ENCODE data around the gene TLR10. TPM values are rescaled to one million over a fixed set of nuclear protein-coding genes. Genes with fewer than 3 reads are reported as not detected.

The TLR10 gene
- total RNA-seq, 1 experiment from 2014 or later = not detected

GRCh38 chr4:38728631-38729141, 54.1 kb downstream of the TLR10 start:
- DNase-seq (ENCODE audit: low read depth) = peak; percentile 13

DNA sequence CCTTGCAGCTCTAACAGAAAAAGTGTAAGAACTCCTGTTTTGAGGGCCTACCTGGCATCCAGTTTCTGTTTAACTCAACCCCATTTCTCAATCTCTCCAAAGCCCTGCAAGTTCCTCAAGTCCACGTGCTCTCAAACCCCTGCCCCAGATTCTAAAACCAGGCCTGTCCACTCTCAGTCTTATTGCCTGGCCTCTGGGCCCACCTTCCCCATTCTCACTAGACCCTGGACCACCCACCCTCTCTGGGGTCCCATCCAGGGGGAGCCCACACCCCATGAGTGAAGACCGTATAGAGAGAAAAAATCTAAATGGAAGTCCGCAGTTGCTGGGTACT, 58.3 kb downstream of the TLR10 start:
- DNase-seq (ENCODE audit: low read depth) = no peak

DNA sequence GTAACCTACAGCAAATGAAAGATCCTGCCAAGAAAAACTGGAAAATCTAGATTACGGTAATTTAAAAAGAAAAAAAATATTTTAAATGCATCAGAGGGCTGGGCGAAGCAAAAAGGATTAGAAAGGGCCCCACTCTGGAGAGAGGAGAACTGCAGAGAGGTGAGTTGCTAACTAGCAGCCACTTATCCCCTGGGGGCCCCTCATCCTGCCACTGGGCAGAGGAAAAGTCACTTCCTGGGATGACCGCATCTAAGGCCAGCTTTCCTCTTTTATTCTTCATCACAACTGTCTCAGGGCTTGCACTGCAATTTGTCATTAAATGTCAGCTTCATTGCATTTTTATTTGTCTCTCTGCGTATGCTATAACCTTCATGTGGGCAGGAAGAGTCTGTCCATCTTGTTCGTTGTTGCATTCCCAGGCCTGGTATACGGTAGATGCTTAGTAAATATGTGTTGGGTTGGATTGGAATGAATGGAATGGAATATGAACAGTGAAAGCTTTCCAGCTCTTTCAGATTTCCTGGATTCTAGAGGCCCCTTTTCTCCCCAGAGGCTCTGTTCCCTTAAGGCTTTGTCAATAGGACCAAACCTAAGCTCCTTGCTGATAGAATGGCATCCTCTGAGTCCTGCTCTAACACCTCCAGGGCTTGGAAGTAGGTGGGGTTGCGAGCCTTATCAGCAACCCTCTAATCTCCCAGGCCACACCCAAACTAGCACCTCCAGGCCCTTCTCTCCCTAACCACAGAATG, 58.9 kb downstream of the TLR10 start:
- DNase-seq (ENCODE audit: low read depth) = peak; percentile 8

DNA sequence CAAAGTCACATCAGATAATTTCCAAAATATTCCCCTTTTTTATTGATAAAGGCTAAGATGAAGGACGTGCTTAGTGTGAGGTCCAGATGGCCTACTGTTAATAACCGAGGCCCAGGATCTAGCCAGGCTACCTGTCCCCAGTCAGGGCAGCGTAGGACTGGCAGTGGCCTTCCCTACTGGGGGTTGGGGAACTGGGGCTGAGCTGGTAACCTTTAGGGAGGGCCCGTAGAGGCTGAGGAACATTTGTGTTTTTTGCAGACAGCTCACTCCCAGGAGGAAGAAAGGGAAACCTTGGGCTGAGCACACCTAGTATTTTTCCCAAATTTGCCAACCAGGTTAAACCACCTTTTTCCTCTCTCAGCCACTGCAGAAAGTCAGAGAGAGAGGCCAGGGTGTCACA, 59.7 kb downstream of the TLR10 start:
- no peak for DNase-seq (ENCODE audit: low read depth)

Other genes with a start within 250 kb of the TLR10 start
- 5.0 and 5.5 TPM in 2 replicates for gene KLF3, start 118.8 kb downstream of the TLR10 start, total RNA-seq (2014; rRNA removed; shearing (Covaris generic))
- gene TLR1, start 21.8 kb upstream of the TLR10 start, total RNA-seq (2014; rRNA removed; shearing (Covaris generic)) = 3.5 and 4.3 TPM in 2 replicates
- gene TLR6, start 73.8 kb upstream of the TLR10 start, total RNA-seq (2014; rRNA removed; shearing (Covaris generic)) = 2.2 and 2.6 TPM in 2 replicates
- 35.6 and 37.1 TPM in 2 replicates for gene FAM114A1, start 84.8 kb upstream of the TLR10 start, total RNA-seq (2014; rRNA removed; shearing (Covaris generic))
- gene TMEM156, start 249.4 kb upstream of the TLR10 start, total RNA-seq (2014; rRNA removed; shearing (Covaris generic)) = 19.3 and 33.7 TPM in 2 replicates